NT2/D1 (cell line): ENCODE data around the gene PAPPA2.

Experiments used
- DNase-seq: peaks from one replicate; pipeline ENCODE4 v3.0.0-alpha.2; 2011; ENCODE audit warnings: low read depth, low spot score
- H3K27me3 ChIP-seq: 2 replicates; pipeline ENCODE4 v1.6.0; 2011; ENCODE audit warnings: mild to moderate bottlenecking; ENCODE audit not compliant: insufficient read length, insufficient read depth
- H3K36me3 ChIP-seq: 2 replicates; pipeline ENCODE4 v1.6.1; 2011; ENCODE audit warnings: mild to moderate bottlenecking, low read length, mixed read lengths; ENCODE audit not compliant: insufficient read depth, insufficient read length
- H3K4me1 ChIP-seq: 2 replicates; pipeline ENCODE4 v1.5.1; 2011; ENCODE audit not compliant: insufficient read depth, insufficient read length
- H3K4me3 ChIP-seq: 2 replicates; pipeline ENCODE4 v1.5.1; 2011; ENCODE audit warnings: low read depth; ENCODE audit not compliant: insufficient read length
- H3K9ac ChIP-seq: 2 replicates; pipeline ENCODE4 v1.6.0; 2011; ENCODE audit warnings: low read depth; ENCODE audit not compliant: insufficient read length
- H3K9me3 ChIP-seq: 2 replicates; pipeline ENCODE4 v1.5.1; 2011; ENCODE audit warnings: mild to moderate bottlenecking, low read length; ENCODE audit not compliant: insufficient read depth
- SUZ12 ChIP-seq: IDR thresholded peaks from 2 replicates; pipeline ENCODE4 v1.6.1; 2011; ENCODE audit not compliant: insufficient read length, insufficient read depth; ENCODE audit errors: extremely low read depth
- YY1 ChIP-seq: IDR thresholded peaks from 2 replicates; pipeline ENCODE4 v1.6.1; 2011; ENCODE audit not compliant: insufficient read length, insufficient read depth
- ZNF274 ChIP-seq: IDR thresholded peaks from 2 replicates; pipeline ENCODE4 v1.6.1; 2011; ENCODE audit warnings: mild to moderate bottlenecking, low read depth, low read length

The PAPPA2 gene

GRCh38 chr1:176837708-176838107 is 374.7 kb downstream of the PAPPA2 start:
- no peak overlapping the region for H3K9ac ChIP-seq
- no peaks in the 10 kb centered on the region for H3K4me1 ChIP-seq
- TF ChIP-seq SUZ12: no peak
- TF ChIP-seq ZNF274: no peak
- TF ChIP-seq YY1: no peak
- H3K4me3 ChIP-seq: no peak overlapping the region
- H3K36me3 ChIP-seq: no peaks in the 10 kb centered on the region
- no peak for DNase-seq
- no peaks in the 10 kb centered on the region for H3K9me3 ChIP-seq
- H3K27me3 ChIP-seq: no peaks in the 10 kb centered on the region

- no peak overlapping the region for H3K9ac ChIP-seq
These were observed 375.5 kb downstream of the PAPPA2 start for GRCh38 chr1:176838276-176838995.

GRCh38 chr1:176839216-176839615 is 376.2 kb downstream of the PAPPA2 start:
- no peak for TF ChIP-seq YY1
- no peak for TF ChIP-seq SUZ12
- TF ChIP-seq ZNF274: no peak
- Histone ChIP-seq H3K4me1 (no peaks in the 10 kb centered on the region), H3K27me3 (no peaks in the 10 kb centered on the region), H3K4me3 (no peak overlapping the region), H3K9me3 (no peaks in the 10 kb centered on the region), H3K9ac (no peak overlapping the region), H3K36me3 (no peaks in the 10 kb centered on the region)
- DNase-seq: no peak

More at GRCh38 chr1:176838276-176838995, 375.5 kb downstream of the PAPPA2 start:
- Histone ChIP-seq H3K36me3 (no peaks in the 10 kb centered on the region), H3K27me3 (no peaks in the 10 kb centered on the region), H3K9me3 (no peaks in the 10 kb centered on the region), H3K4me1 (no peaks in the 10 kb centered on the region), H3K4me3 (no peak overlapping the region)
- TF ChIP-seq ZNF274: no peak
- no peak for TF ChIP-seq YY1
- TF ChIP-seq SUZ12: no peak
- no peak for DNase-seq

GRCh38 chr1:176841238-176841637 is 378.3 kb downstream of the PAPPA2 start:
- TF ChIP-seq YY1: no peak
- TF ChIP-seq ZNF274: no peak
- TF ChIP-seq SUZ12: no peak
- Histone ChIP-seq H3K9me3 (no peaks in the 10 kb centered on the region), H3K4me1 (no peaks in the 10 kb centered on the region), H3K9ac (no peak overlapping the region), H3K27me3 (no peaks in the 10 kb centered on the region), H3K4me3 (no peak overlapping the region), H3K36me3 (no peaks in the 10 kb centered on the region)
- no peak for DNase-seq

GRCh38 chr1:176843352-176844297 is 380.6 kb downstream of the PAPPA2 start:
- Histone ChIP-seq H3K36me3 (no peaks in the 10 kb centered on the region), H3K27me3 (no peaks in the 10 kb centered on the region), H3K4me1 (no peaks in the 10 kb centered on the region), H3K9me3 (no peaks in the 10 kb centered on the region), H3K9ac (no peak overlapping the region), H3K4me3 (no peak overlapping the region)
- peak; percentile 54 for DNase-seq
- TF ChIP-seq SUZ12: no peak
- TF ChIP-seq ZNF274: no peak
- no peak for TF ChIP-seq YY1

- Histone ChIP-seq H3K9ac (no peak overlapping the region), H3K9me3 (no peaks in the 10 kb centered on the region), H3K4me3 (no peak overlapping the region), H3K27me3 (no peaks in the 10 kb centered on the region), H3K4me1 (no peaks in the 10 kb centered on the region), H3K36me3 (no peaks in the 10 kb centered on the region)
- DNase-seq: no peak
- no peak for TF ChIP-seq ZNF274
- no peak for TF ChIP-seq SUZ12
- TF ChIP-seq YY1: no peak
These were observed 384.1 kb downstream of the PAPPA2 start for GRCh38 chr1:176847052-176847451.

GRCh38 chr1:176849281-176849680 is 386.3 kb downstream of the PAPPA2 start:
- Histone ChIP-seq H3K9me3 (no peaks in the 10 kb centered on the region), H3K27me3 (no peaks in the 10 kb centered on the region), H3K36me3 (no peaks in the 10 kb centered on the region), H3K4me1 (no peaks in the 10 kb centered on the region), H3K9ac (no peak overlapping the region), H3K4me3 (no peak overlapping the region)
- TF ChIP-seq ZNF274 (no peak), YY1 (no peak), SUZ12 (no peak)
- no peak for DNase-seq
